ENCODE measurements around the gene GPNMB. TPM values are rescaled to one million over a fixed set of nuclear protein-coding genes. Genes with fewer than 3 reads are reported as not detected.

Gene GPNMB
- total RNA-seq, 1 experiment from 2014 or later: 0.04 TPM

DNA sequence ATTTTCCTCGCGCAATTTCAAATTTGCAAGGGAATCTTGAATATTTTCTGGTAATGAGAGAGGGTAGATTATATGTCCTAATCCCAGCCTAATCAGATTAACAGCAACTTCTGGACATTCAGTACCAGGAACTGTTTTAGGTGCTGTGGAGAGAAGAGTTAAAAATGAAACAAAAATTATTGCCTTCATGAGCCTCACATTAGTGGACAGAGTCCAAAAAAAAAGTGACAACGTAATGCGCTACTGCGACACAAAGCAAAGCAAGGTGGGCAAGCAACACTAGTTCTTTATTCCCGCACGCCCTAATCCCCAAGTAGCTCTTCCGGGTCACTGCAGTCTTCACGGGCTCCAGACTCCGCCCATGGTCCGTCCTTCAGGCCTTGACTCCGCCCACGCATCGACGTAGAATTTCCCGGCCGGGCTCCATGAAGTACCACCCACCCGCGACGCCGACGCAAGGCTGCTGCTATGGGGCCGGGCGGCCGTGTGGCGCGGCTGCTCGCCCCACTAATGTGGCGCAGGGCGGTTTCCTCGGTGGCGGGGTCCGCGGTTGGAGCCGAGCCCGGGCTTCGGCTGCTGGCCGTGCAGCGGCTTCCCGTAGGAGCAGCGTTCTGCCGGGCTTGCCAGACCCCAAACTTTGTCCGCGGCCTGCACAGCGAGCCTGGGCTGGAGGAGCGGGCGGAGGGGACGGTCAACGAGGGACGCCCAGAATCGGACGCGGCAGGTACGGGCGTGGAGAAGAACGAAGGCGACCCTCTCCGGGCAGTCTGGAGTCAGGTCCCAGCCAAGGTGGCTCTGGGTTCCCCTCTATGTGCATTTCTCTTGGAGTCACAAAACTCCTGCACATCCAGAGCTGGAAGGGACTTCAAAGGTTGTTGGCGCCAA is 52.6 kb downstream of the GPNMB start, which contains the start of gene MALSU1:
Gene MALSU1 (plus strand): TSS at position 455 of the 885 bp plus-strand sequence. CDS start 14 bp downstream, at position 469.
- H3K4me2 ChIP-seq (ENCODE audit: low read length): peak within 1 kb of the TSS; percentile 91
- DNase-seq: peak; percentile 96
- peaks cover 22% of the 10 kb centered on the region for H3K4me1 ChIP-seq (ENCODE audit: insufficient read depth, low read length)
- H3K79me2 ChIP-seq (ENCODE audit: low read length): peaks cover 49% of the 10 kb centered on the region
- H3K9ac ChIP-seq (ENCODE audit: low read length): peak within 1 kb of the TSS; percentile 93
- H3K27me3 ChIP-seq (ENCODE audit: low read length): no peaks in the 10 kb centered on the region
- no peaks in the 10 kb centered on the region for H3F3A ChIP-seq (ENCODE audit: low read length, unreplicated experiment)
- H3K36me3 ChIP-seq (ENCODE audit: low read depth, low read length): peaks cover 18% of the 10 kb centered on the region
- TF ChIP-seq EZH2phosphoT487 (IDR thresholded peaks at IDR 0.05; ENCODE audit: borderline replicate concordance, low read length) (no peak), EZH2 (IDR thresholded peaks at IDR 0.05; ENCODE audit: low read length, unreplicated experiment) (no peak)
- TF ChIP-seq, protein P1, sequence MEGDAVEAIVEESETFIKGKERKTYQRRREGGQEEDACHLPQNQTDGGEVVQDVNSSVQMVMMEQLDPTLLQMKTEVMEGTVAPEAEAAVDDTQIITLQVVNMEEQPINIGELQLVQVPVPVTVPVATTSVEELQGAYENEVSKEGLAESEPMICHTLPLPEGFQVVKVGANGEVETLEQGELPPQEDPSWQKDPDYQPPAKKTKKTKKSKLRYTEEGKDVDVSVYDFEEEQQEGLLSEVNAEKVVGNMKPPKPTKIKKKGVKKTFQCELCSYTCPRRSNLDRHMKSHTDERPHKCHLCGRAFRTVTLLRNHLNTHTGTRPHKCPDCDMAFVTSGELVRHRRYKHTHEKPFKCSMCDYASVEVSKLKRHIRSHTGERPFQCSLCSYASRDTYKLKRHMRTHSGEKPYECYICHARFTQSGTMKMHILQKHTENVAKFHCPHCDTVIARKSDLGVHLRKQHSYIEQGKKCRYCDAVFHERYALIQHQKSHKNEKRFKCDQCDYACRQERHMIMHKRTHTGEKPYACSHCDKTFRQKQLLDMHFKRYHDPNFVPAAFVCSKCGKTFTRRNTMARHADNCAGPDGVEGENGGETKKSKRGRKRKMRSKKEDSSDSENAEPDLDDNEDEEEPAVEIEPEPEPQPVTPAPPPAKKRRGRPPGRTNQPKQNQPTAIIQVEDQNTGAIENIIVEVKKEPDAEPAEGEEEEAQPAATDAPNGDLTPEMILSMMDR (conservative IDR thresholded peaks at IDR 0.05; ENCODE audit: low read depth, low read length): no peak
- intact Hi-C loops (cut with micrococcal nuclease): loop anchor here (1.0 to 5.0 kb wide), 2 partner anchors 33 to 58 kb away; no protein-coding TSS in a partner anchor
- CTCF ChIA-PET: interaction anchor here (0.5 to 1.0 kb wide), 3 partner anchors 26 to 112 kb away, joined by 3 to 5 read pairs (median 4); no protein-coding TSS in a partner anchor
- H3K9me3 ChIP-seq (ENCODE audit: low read length): no peaks in the 10 kb centered on the region
- peak within 1 kb of the TSS; percentile 50 for H3K27ac ChIP-seq (ENCODE audit: low read length)
- H3K4me3 ChIP-seq (ENCODE audit: low read length): peak within 1 kb of the TSS; percentile 97
- ATAC-seq: peak; percentile 99
- peak within 1 kb of the TSS; percentile 79 for H2AFZ ChIP-seq (ENCODE audit: low read length)
- H3K9me2 ChIP-seq (replicated peaks; ENCODE audit: low read length): no peaks in the 10 kb centered on the region
- BruUV-seq (replicated peaks): TSS peak; percentile 100
- H4K20me1 ChIP-seq (ENCODE audit: low read length): peaks cover 15% of the 10 kb centered on the region
- POLR2A ChIA-PET (ENCODE audit: unreplicated experiment): interaction anchor here (0.5 to 0.6 kb wide), 4 partner anchors 111 to 1069 kb away, joined by 3 to 5 read pairs (median 4); no protein-coding TSS in a partner anchor

DNA sequence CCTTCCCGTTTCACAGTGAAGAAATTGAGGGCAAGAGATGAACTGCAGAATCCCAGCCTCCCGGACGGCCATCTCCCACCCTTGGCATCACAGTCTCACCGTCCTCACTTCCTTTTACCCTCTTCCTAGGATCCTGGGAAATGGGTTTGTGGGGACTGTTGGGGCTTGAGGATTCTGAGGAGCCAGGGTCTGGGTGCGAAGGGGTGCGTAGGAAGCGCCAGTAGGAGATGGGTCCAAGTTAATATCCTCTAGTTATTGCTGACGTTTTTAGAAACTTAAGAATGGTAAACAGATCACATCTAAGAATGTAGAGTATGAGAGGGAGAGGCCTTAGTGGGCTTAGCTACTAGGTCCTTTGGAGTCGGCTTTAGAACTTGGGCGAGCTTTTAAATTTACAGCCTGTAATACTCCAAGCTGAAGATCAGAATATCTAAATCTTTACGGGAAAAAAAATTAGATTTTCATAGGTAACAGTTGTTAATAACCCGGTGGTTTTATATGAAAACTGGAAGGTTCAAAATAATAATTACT is 53.3 kb downstream of the GPNMB start:
- Histone ChIP-seq H3K27me3 (ENCODE audit: low read length) (no peaks in the 10 kb centered on the region), H3K4me1 (ENCODE audit: insufficient read depth, low read length) (peaks cover 22% of the 10 kb centered on the region), H3F3A (ENCODE audit: low read length, unreplicated experiment) (no peaks in the 10 kb centered on the region), H3K9me2 (replicated peaks; ENCODE audit: low read length) (no peaks in the 10 kb centered on the region), H3K4me2 (ENCODE audit: low read length) (peak overlapping the region; percentile 91), H3K79me2 (ENCODE audit: low read length) (peaks cover 56% of the 10 kb centered on the region), H3K9ac (ENCODE audit: low read length) (peak overlapping the region; percentile 93), H2AFZ (ENCODE audit: low read length) (peak overlapping the region; percentile 79; the same call in 1 of the 2 replicates), H3K9me3 (ENCODE audit: low read length) (no peaks in the 10 kb centered on the region), H3K36me3 (ENCODE audit: low read depth, low read length) (peaks cover 22% of the 10 kb centered on the region), H4K20me1 (ENCODE audit: low read length) (peaks cover 20% of the 10 kb centered on the region), H3K27ac (ENCODE audit: low read length) (0 out of 2 replicates have a peak overlapping the region, but pooled peaks have one; percentile 27), H3K4me3 (ENCODE audit: low read length) (peak overlapping the region; percentile 97)
- ATAC-seq (peak; percentile 6), DNase-seq (no peak)
- BruUV-seq (replicated peaks): no TSS peak
- ChIA-PET CTCF (no interaction called here), POLR2A (ENCODE audit: unreplicated experiment) (interaction anchor here (0.6 kb wide), 2 partner anchors 30 to 1069 kb away, joined by 4 to 6 read pairs; no protein-coding TSS in a partner anchor)
- intact Hi-C loops (cut with micrococcal nuclease): loop anchor here (1.0 to 5.0 kb wide), 2 partner anchors 32 to 57 kb away; no protein-coding TSS in a partner anchor
- no peak for TF ChIP-seq EZH2 (IDR thresholded peaks at IDR 0.05; ENCODE audit: low read length, unreplicated experiment)

DNA sequence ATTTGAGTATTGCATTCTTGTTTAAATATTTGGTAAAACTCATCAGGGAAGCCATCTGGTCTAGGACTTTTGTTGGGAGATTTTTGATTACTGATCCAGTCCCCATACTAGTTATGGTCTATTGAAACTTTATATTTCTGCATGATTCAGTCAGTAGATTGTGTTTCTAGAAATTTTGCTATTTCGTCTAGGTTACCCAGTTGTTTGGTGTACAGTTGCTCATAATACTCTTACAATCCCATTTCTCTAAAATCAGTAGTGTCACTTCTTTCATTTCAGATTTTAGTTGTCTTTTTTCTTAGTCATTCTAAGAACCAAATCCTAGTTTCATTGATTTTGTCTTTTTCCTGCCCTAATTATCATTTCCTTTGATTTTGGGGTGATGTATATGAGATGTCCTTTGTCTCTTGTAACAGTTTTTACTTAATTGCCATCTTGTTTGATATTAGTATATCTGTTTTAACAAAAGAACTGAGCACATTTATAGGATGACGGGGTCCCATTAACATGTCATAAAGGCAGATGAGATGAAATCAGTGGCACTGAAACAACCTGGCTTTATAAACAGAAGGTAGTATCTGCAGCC is 60.5 kb downstream of the GPNMB start:
- POLR2A ChIA-PET (ENCODE audit: unreplicated experiment): no interaction called here
- no peak overlapping the region for H3K9ac ChIP-seq (ENCODE audit: low read length)
- no peaks in the 10 kb centered on the region for H3K9me3 ChIP-seq (ENCODE audit: low read length)
- H4K20me1 ChIP-seq (ENCODE audit: low read length): peaks cover 6% of the 10 kb centered on the region; the same call in 1 of the 2 replicates
- no peak overlapping the region for H3K4me3 ChIP-seq (ENCODE audit: low read length)
- DNase-seq (no peak), ATAC-seq (no peak)
- H3F3A ChIP-seq (ENCODE audit: low read length, unreplicated experiment): no peaks in the 10 kb centered on the region
- no peak overlapping the region for H3K4me2 ChIP-seq (ENCODE audit: low read length)
- CTCF ChIA-PET: no interaction called here
- no peaks in the 10 kb centered on the region for H3K27me3 ChIP-seq (ENCODE audit: low read length)
- no peak overlapping the region for H3K27ac ChIP-seq (ENCODE audit: low read length)
- TF ChIP-seq, protein P1 (conservative IDR thresholded peaks at IDR 0.05; ENCODE audit: low read depth, low read length): no peak
- TF ChIP-seq EZH2phosphoT487 (IDR thresholded peaks at IDR 0.05; ENCODE audit: borderline replicate concordance, low read length): no peak
- intact Hi-C loops (cut with micrococcal nuclease): no loop called here
- H3K79me2 ChIP-seq (ENCODE audit: low read length): peaks cover 69% of the 10 kb centered on the region
- no peaks in the 10 kb centered on the region for H3K9me2 ChIP-seq (replicated peaks; ENCODE audit: low read length)
- no peaks in the 10 kb centered on the region for H3K4me1 ChIP-seq (ENCODE audit: insufficient read depth, low read length)
- H3K36me3 ChIP-seq (ENCODE audit: low read depth, low read length): peaks cover 53% of the 10 kb centered on the region
- no peak overlapping the region for H2AFZ ChIP-seq (ENCODE audit: low read length)
- no TSS peak for BruUV-seq (replicated peaks)
